Activated CD4-positive, alpha-beta T cell treated with anti-CD3 and anti-CD28 coated beads, Interleukin-2, Interleukin-6, amounts not matched to agents 100 ng/mL and 50 ng/mL, durations not matched to agents 16 hours and 8 hours (primary cell): ENCODE results near the gene SLC25A46.
"Not testable (repeated sequence)": the region's sequence is repeated elsewhere in the genome, so short reads cannot be mapped to it uniquely, and the experiment has no call there.

Experiments used
- DNase-seq: peaks from one replicate; pipeline ENCODE4 v3.0.0-alpha.2; 2020

The SLC25A46 gene

GRCh38 chr5:110757118-110757729 lies 18.4 kb downstream of the SLC25A46 start:
- DNase-seq, result peak; percentile 56

- no peak for DNase-seq
These were observed 21.4 kb downstream of the SLC25A46 start for GRCh38 chr5:110760158-110760557.

GRCh38 chr5:110768138-110768860 lies 29.5 kb downstream of the SLC25A46 start:
- DNase-seq, result no peak

- DNase-seq, result no peak
These were observed 30.3 kb downstream of the SLC25A46 start for GRCh38 chr5:110769000-110769681.

DNA sequence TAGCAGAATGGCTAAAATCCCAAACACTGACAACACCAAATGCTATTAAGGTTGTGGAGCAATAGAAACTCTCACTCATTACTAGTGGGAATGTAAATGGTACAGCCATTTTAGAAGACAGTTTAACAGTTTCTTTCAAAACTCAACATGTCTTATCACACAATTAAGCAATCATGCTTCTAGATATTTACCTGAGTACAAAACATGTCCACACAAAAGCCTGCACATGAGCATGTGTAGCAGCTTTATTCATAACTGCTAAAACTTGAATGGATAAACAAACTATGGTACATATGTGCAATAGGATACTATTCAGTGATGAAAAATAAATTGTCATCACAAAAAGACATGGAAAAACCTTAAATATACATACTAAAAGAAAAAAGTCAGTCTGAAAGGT lies 31.5 kb downstream of the SLC25A46 start:
- no peak for DNase-seq

DNA sequence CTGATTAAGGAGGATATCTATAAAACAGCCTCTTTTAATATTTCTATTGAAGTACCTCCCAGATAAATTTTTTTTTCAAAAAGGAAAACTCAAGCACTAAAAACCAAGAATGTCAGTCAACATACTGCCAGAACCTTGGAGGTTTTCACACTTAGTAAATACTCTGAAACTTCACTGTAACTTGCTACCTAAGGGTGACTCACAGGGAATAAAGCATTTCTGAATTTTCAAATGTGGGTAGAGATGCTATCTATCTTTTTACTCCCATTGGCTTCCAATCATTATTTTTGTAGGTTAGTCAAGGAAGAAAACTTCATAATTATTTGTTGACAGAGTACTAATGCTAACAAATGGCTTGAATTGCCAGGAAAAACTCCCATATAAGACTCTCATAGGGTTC lies 46.1 kb downstream of the SLC25A46 start:
- DNase-seq, result no peak

DNA sequence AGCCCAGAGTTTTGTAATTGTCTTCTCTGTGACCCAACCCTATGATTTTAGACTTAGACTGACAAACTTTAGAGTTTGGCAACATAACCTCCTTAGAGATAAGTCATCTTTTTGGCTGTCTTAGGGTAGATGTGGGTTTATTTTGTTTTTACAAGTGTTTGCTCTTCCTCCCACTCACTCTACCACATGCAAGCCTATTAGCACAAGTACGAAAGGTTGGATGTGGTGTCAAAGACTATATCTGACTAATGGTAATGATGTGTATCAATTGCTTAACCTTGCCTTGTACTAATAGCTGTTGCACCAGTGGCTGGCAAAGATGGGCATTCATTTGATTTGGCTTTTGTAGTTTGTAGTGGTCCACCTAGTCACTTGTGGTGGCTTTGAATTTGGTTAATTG lies 46.5 kb downstream of the SLC25A46 start:
- no peak for DNase-seq

DNA sequence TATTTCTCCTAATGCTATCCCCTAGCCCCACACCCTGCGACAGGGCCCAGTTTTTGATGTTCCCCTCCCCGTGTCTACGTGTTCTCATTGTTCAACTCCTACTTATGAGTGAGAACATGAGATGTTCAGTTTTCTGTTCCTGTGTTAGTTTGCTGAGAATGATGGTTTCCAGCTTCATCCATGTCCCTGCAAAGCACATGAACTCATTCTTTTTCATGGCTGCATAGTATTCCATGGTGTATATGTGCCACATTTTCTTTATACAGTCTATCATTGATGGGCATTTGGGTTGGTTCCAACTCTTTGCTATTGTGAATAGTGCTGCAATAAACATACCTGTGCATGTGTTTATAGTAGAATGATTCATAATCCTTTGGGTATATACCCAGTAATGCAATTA lies 49.2 kb downstream of the SLC25A46 start:
- not testable (repeated sequence) for DNase-seq

DNA sequence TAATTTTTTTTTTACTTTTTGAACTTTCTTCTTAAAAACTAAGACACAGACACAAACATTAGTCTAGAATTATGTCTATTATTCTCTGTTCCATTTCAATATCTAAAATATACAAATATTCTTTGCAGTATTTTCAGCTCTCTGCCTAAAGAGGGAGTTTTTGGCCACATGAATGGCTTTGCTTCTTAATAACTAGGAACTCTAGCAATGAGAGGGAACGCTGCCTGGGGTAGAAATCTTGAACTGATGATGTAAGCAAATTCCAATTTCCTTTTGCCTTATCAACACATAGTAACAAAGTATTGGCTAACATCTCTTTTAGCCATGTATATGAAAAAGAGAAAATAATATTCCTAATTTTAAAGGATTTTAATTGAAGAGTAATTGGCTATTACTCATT lies 51.9 kb downstream of the SLC25A46 start:
- no peak for DNase-seq

DNA sequence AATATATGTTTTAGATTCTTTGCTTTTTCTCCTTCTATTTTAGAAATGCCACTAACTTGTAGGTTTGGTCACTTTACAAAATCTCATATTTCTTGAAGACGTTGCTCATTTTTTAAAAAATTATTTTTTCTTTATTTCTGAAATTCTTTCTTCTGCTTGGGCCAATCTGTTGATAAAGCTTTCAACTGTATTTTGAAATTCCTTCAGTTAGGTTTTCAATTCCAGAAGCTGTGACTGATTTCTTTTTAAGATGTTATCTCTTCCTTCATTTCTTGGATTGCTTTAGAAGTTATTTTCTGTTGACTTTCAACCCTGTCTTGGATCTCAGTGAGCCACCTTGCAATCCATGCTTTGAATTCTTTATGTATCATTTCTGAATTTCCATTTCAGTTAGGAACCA lies 64.2 kb downstream of the SLC25A46 start:
- no peak for DNase-seq

GRCh38 chr5:110803467-110804326 lies 64.9 kb downstream of the SLC25A46 start:
- DNase-seq, result no peak

- DNase-seq, result no peak
These were observed 68.4 kb downstream of the SLC25A46 start for GRCh38 chr5:110807169-110807568.

- no peak for DNase-seq
These were observed 70.2 kb downstream of the SLC25A46 start for GRCh38 chr5:110809006-110809405.
